HCT116 (cell line): ENCODE data around the gene CD34.

Source experiments
- CBX3 ChIP-seq: IDR thresholded peaks from 2 replicates; pipeline ENCODE4 v1.6.1; 2012; ENCODE audit warnings: low read depth
- EZH2 ChIP-seq: fragments of 200-600 bp; sonication (generic); IDR thresholded peaks from 2 replicates; pipeline ENCODE4 v1.6.1; 2017; ENCODE audit warnings: antibody characterized with exemption, mixed run types
- EZH2phosphoT487 ChIP-seq: fragments of 200-600 bp; IDR thresholded peaks from 2 replicates; pipeline ENCODE4 v1.6.1; 2018; ENCODE audit warnings: antibody characterized with exemption, borderline replicate concordance
- POLR2A ChIP-seq: IDR thresholded peaks from 2 replicates; pipeline ENCODE4 v1.7.0; 2011; ENCODE audit warnings: borderline replicate concordance; ENCODE audit not compliant: insufficient read depth, insufficient read length; ENCODE audit errors: extremely low read depth
- SP1 ChIP-seq: IDR thresholded peaks from 2 replicates; pipeline ENCODE4 v1.6.1; 2012; ENCODE audit warnings: low read depth
- TF ChIP-seq, protein P1 (sequence below): IDR thresholded peaks from 2 replicates; pipeline ENCODE4 v1.6.1; 2012; ENCODE audit warnings: low read depth
- TF ChIP-seq, protein P2 (sequence below), 3 experiments: fragments of 200-600 bp in 1 of 3; sonication (generic) in 1 of 3; IDR thresholded peaks in 2 of 3; conservative IDR thresholded peaks in 1 of 3; 2 replicates each; pipeline ENCODE4 v1.5.1; 2012 to 2017; ENCODE audit warnings: low read depth in 2 of 3, low read length in 2 of 3, antibody characterized with exemption in 1 of 3, borderline replicate concordance in 1 of 3, control low read depth in 1 of 3, mild to moderate bottlenecking in 1 of 3, mixed read lengths in 1 of 3, mixed run types in 1 of 3, moderate library complexity in 1 of 3; ENCODE audit not compliant: insufficient read depth in 1 of 3

DNA sequence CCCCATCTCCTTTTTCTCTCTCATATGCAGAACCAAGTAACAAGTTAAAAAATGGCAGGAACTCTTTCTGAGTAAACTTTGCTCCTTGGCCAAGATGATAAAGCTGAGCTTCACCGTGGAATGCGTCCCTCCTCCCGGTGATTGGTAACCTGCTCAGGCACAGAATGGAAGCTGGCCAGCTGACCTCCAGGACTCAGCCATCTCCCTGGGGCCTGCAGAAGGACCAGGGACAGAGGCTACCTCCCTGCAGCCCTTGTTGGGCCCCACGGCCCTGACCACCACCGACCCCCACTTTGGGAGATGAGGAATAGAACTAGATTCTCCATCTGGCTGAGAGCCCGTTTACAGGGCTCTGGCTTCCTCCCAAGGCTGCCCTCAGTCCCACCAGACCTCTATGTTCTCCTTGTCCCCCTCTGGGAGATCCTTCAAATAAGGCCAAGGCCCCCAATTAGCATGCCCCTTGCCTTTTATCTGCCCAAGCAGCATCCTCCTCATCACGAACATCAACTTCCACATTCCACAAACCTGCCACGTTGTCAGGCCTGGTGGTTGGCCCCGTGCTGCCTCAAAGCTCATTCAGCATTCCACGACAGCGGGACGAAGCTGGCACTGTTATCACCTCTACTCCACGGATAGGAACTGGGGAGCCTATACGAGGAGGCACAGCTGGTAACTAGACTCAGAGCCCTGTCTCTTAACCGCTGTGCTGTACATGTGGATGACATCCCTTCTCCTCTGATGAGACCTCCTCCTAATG, 74.2 kb downstream of the CD34 start:
- TF ChIP-seq EZH2 (no peak), EZH2phosphoT487 (no peak), CBX3 (no peak), SP1 (no peak), POLR2A (no peak)
- TF ChIP-seq, protein P1, sequence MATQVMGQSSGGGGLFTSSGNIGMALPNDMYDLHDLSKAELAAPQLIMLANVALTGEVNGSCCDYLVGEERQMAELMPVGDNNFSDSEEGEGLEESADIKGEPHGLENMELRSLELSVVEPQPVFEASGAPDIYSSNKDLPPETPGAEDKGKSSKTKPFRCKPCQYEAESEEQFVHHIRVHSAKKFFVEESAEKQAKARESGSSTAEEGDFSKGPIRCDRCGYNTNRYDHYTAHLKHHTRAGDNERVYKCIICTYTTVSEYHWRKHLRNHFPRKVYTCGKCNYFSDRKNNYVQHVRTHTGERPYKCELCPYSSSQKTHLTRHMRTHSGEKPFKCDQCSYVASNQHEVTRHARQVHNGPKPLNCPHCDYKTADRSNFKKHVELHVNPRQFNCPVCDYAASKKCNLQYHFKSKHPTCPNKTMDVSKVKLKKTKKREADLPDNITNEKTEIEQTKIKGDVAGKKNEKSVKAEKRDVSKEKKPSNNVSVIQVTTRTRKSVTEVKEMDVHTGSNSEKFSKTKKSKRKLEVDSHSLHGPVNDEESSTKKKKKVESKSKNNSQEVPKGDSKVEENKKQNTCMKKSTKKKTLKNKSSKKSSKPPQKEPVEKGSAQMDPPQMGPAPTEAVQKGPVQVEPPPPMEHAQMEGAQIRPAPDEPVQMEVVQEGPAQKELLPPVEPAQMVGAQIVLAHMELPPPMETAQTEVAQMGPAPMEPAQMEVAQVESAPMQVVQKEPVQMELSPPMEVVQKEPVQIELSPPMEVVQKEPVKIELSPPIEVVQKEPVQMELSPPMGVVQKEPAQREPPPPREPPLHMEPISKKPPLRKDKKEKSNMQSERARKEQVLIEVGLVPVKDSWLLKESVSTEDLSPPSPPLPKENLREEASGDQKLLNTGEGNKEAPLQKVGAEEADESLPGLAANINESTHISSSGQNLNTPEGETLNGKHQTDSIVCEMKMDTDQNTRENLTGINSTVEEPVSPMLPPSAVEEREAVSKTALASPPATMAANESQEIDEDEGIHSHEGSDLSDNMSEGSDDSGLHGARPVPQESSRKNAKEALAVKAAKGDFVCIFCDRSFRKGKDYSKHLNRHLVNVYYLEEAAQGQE = no peak
- TF ChIP-seq, protein P2, sequence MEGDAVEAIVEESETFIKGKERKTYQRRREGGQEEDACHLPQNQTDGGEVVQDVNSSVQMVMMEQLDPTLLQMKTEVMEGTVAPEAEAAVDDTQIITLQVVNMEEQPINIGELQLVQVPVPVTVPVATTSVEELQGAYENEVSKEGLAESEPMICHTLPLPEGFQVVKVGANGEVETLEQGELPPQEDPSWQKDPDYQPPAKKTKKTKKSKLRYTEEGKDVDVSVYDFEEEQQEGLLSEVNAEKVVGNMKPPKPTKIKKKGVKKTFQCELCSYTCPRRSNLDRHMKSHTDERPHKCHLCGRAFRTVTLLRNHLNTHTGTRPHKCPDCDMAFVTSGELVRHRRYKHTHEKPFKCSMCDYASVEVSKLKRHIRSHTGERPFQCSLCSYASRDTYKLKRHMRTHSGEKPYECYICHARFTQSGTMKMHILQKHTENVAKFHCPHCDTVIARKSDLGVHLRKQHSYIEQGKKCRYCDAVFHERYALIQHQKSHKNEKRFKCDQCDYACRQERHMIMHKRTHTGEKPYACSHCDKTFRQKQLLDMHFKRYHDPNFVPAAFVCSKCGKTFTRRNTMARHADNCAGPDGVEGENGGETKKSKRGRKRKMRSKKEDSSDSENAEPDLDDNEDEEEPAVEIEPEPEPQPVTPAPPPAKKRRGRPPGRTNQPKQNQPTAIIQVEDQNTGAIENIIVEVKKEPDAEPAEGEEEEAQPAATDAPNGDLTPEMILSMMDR (IDR thresholded peaks at IDR 0.05 in 2 of 3, conservative IDR thresholded peaks at IDR 0.05 in 1 of 3; ENCODE audit: borderline replicate concordance in 1 of 3, insufficient read depth in 1 of 3, low read depth in 2 of 3, low read length in 2 of 3) = no peak
